GM12864 (cell line): Measurements from ENCODE around the gene DBH.

ENCODE experiments used
- DNase-seq: peaks from one replicate; pipeline ENCODE4 v3.0.0-alpha.2; 2011; ENCODE audit warnings: low read depth
- H3K4me3 ChIP-seq: 2 replicates; pipeline ENCODE4 v1.5.1; 2011; ENCODE audit warnings: mild to moderate bottlenecking, low read depth, low read length, control low read depth
- CTCF ChIP-seq: IDR thresholded peaks from 2 replicates; pipeline ENCODE4 v1.5.1; 2011; ENCODE audit warnings: low read depth, mild to moderate bottlenecking, moderate library complexity, low read length, control low read depth, inconsistent platforms; ENCODE audit errors: missing control alignments

DBH gene

GRCh38 chr9:133650026-133650425 lies 13.9 kb downstream of the DBH start:
- DNase-seq = no peak
- TF ChIP-seq CTCF = no peak
- no peak overlapping the region for H3K4me3 ChIP-seq

GRCh38 chr9:133653638-133654037 lies 17.5 kb downstream of the DBH start:
- no peak for DNase-seq
- no peak for TF ChIP-seq CTCF
- H3K4me3 ChIP-seq = no peak overlapping the region

- DNase-seq = no peak
- no peak overlapping the region for H3K4me3 ChIP-seq
- TF ChIP-seq CTCF = no peak
Measured at GRCh38 chr9:133654736-133655657, 18.8 kb downstream of the DBH start.

DNA sequence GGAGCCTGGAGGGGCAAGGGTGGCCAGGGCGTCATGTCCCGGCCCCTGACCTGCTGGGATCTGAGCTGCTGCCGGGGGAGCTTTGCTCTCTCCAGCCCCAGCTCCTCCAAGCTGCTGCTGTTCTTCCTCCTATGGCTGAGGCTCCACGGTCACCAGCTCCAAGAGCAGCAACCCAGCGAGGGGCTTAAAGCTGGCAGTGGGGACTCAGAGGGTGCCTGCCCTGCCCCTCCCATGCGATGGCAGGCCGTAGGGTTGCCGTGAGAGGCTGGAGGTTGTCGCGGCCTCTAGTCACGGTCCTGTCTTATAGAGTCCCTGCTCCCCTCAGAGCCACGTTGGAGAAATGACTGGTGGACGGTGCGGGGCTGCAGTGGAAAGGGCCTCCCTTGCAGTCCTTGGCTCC lies 19.5 kb downstream of the DBH start:
- no peak for TF ChIP-seq CTCF
- H3K4me3 ChIP-seq = no peak overlapping the region
- DNase-seq = no peak

- DNase-seq = no peak
- TF ChIP-seq CTCF = no peak
- no peak overlapping the region for H3K4me3 ChIP-seq
Measured at GRCh38 chr9:133656211-133657119, 20.3 kb downstream of the DBH start.

GRCh38 chr9:133657120-133657661 lies 21.0 kb downstream of the DBH start:
- no peak for DNase-seq
- no peak for TF ChIP-seq CTCF
- no peak overlapping the region for H3K4me3 ChIP-seq
